Measurements from ENCODE around the gene GEMIN7.
"Not testable (repeated sequence)": the region's sequence is repeated elsewhere in the genome, so short reads cannot be mapped to it uniquely, and the experiment has no call there.

GEMIN7 gene

DNA sequence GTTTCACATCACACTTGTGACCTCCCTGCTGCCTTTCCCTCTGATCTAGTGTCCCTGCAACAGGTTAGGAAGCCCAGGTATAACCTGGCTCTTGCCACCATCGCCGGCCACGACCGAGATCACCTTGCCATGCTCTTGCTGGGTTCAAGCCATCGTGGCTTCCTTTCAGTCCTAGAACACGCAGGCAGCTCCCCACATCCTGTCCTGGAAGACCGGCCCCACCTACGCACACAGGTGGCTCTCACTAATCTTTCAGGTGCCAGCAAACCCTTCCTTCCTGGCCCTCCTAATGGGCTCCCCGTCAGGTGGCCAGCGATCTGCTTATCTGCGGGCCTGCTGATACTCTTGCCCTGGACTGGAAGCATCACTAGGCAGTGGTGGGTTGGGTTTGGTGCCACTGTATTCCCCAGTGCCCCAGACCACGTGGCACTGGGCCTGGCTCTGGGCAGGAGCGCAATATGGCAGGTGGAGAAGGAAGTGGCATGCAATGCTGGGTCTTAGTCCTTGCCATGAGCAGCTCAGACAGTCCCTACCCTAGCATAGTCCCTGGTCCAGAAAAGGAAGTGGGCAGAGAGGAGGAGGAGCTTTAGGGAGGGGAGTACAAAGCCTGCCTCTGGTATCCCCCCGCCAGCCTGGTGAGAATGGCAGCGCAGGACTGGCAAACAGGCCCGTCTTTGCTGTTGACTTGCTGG is 25.7 kb downstream of the GEMIN7 start:
- TF ChIP-seq, protein P1, sequence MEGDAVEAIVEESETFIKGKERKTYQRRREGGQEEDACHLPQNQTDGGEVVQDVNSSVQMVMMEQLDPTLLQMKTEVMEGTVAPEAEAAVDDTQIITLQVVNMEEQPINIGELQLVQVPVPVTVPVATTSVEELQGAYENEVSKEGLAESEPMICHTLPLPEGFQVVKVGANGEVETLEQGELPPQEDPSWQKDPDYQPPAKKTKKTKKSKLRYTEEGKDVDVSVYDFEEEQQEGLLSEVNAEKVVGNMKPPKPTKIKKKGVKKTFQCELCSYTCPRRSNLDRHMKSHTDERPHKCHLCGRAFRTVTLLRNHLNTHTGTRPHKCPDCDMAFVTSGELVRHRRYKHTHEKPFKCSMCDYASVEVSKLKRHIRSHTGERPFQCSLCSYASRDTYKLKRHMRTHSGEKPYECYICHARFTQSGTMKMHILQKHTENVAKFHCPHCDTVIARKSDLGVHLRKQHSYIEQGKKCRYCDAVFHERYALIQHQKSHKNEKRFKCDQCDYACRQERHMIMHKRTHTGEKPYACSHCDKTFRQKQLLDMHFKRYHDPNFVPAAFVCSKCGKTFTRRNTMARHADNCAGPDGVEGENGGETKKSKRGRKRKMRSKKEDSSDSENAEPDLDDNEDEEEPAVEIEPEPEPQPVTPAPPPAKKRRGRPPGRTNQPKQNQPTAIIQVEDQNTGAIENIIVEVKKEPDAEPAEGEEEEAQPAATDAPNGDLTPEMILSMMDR (IDR thresholded peaks at IDR 0.05; ENCODE audit: insufficient read depth, low read depth, low read length, missing control alignments), result no peak
- no peak for DNase-seq (ENCODE audit: low read depth)
- no peak overlapping the region for H3K4me3 ChIP-seq (ENCODE audit: low read length)

DNA sequence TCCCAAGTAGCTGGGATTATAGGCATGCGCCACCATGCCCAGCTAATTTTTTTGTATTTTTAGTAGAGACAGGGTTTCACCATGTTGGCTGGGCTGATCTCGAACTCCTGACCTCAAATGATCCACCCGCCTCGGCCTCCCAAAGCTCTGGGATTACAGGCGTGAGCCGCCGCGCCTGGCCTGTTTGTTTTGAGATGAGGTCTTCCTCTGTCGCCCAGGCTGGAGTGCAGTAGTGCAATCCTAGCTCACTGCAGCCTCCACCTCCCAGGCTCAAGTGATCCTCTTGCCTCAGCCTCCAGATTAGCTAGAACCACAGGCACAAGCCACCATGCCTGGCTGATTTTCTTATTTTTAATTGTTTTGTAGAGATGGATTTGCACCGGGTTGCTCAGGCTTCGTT is 27.3 kb downstream of the GEMIN7 start:
- DNase-seq (ENCODE audit: low read depth); H3K4me3 ChIP-seq (ENCODE audit: low read length): not testable (repeated sequence)

DNA sequence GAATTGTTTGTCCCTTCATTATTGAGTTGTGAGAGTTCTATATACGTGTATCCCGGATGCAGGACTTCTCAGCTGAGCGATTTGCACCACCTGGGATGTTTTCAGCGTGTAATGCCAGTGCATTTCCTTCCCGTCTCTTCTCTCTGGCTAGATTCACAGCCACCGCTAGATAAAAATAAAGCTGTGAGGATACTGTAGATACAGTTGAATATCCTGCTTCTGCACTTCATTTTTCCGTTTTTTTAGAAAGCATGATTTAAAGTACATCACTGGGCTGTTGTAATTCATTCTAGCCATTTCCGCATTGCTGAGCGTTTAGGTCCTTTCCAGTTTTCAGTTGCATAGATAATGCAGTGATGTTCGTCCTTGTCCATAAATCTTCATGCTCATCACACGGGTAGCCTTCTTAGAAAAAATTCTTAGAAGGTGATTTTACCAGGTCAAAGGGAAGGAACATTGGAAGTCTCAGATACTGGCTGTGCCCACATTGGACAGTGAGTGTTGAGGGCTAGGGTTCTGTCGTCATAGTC is 28.6 kb downstream of the GEMIN7 start:
- DNase-seq (ENCODE audit: low read depth), result no peak
- no peak overlapping the region for H3K4me3 ChIP-seq (ENCODE audit: low read length)
- TF ChIP-seq, protein P1 (IDR thresholded peaks at IDR 0.05; ENCODE audit: insufficient read depth, low read depth, low read length, missing control alignments), result no peak

DNA sequence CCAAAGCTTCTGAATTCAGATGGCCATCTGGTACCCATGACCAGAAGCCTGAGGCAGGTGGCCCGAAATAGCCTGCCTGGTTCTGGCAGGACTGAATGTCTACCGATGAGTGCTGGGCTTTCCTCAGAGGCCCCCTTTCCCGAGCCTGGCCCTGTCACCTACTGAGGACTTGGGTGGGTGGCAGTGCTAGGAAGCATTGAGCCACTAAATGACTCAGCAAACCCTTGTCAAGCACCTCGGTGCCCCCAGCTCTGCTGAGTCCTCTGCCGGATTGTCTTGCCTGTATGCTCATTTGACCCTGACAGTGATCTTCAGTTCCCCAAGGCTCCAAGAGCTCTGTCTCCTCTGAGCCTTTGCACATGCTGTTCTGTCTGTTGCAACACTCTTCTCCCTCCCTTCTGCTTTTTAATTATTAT is 31.8 kb downstream of the GEMIN7 start:
- no peak for DNase-seq (ENCODE audit: low read depth)
- H3K4me3 ChIP-seq (ENCODE audit: low read length), result no peak overlapping the region
- TF ChIP-seq, protein P1 (IDR thresholded peaks at IDR 0.05; ENCODE audit: insufficient read depth, low read depth, low read length, missing control alignments), result no peak

DNA sequence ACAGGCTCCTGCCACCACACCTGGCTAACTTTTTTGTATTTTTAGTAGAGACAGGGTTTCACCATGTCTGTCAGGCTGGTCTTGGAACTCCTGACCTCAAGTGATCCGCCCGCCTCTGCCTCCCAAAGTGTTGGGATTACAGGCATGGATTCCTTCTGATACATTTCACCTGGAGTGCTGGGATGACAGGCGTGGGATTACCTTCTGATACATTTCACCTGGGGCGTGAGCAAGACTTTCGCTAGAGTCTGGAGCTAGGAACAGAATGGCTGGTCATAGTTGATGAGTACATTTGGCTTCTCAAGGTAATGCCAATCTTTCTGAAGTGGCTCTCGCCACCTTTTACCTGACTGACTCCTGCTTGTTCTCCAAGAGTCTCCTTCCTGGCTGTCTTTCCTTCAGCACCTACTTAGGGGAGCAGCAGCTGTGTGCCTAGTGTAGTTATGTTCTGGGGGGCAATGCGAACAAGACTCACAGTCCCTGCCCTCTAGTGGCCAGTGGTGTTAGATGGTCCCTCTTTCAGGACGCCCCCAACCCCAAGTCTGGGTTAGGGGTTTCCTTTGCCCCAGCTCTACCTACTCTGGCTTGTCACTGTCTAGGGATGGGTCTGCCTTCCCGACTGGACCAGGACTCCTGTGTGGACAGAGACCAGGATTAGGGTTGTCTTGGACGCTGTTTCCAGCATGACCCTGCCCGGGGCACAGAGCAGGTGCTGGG is 33.2 kb downstream of the GEMIN7 start:
- TF ChIP-seq, protein P1 (IDR thresholded peaks at IDR 0.05; ENCODE audit: insufficient read depth, low read depth, low read length, missing control alignments), result no peak
- DNase-seq (ENCODE audit: low read depth), result no peak
- no peak overlapping the region for H3K4me3 ChIP-seq (ENCODE audit: low read length)

DNA sequence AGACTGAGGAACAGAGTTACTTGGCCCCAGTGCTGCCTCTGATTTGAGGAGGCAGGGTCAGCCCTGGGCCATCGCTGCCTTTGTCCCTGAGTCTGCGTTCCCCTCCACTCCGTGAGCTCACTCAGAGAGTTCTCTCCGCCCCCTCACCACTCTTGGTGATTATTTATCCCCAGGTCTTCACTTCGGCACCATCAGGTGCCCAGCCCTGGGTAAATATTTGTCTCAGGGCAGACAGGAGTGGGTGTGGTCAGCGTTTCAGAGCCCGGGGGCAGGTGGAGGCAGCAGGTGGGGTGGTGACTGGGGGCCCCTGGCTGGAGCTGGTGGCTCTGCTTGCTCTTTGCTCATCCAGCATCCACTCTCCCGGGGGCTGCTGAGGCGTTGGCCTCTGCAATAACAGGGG is 34.6 kb downstream of the GEMIN7 start:
- no peak overlapping the region for H3K4me3 ChIP-seq (ENCODE audit: low read length)
- TF ChIP-seq, protein P1 (IDR thresholded peaks at IDR 0.05; ENCODE audit: insufficient read depth, low read depth, low read length, missing control alignments), result no peak
- no peak for DNase-seq (ENCODE audit: low read depth)

DNA sequence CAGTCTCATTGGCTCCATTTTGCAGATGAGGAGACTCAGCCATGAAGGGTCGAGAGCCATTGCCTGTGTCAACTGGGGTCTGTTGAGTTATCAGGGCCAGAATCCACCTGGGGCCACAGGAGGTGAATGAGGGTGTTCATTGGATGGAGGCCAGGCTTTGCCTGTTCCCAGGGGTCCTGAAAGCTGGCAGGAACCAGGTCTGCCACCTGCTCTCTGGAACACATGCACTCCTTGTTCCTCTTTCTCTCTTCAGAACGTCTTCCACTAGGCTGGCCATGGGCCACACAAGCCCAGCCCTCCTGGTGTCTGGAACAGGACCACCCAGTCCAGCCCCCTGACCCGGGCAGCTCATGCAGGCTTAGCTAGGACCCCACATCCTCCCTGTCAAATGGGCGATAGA is 35.1 kb downstream of the GEMIN7 start:
- TF ChIP-seq, protein P1 (IDR thresholded peaks at IDR 0.05; ENCODE audit: insufficient read depth, low read depth, low read length, missing control alignments), result no peak
- no peak overlapping the region for H3K4me3 ChIP-seq (ENCODE audit: low read length)
- no peak for DNase-seq (ENCODE audit: low read depth)

Data from epithelial cell of esophagus (primary cell).